PFSK-1 (cell line): ENCODE results near the gene GET4.

Source experiments
- FOXP2 ChIP-seq: optimal IDR thresholded peaks from 2 replicates; pipeline ENCODE3; 2011; ENCODE audit warnings: borderline replicate concordance, control low read depth, inconsistent platforms; ENCODE audit not compliant: insufficient read depth; ENCODE audit errors: extremely low read length, extremely low read depth
- POLR2AphosphoS5 ChIP-seq: IDR thresholded peaks from 2 replicates; pipeline ENCODE4 v1.6.1; 2012; ENCODE audit warnings: low read depth, mild to moderate bottlenecking, control low read depth, low read length, moderate library complexity
- SIN3A ChIP-seq: IDR thresholded peaks from 2 replicates; pipeline ENCODE4 v1.6.1; 2012; ENCODE audit warnings: mild to moderate bottlenecking, low read length, moderate library complexity, borderline replicate concordance; ENCODE audit not compliant: insufficient read depth
- TAF1 ChIP-seq: IDR thresholded peaks from 2 replicates; pipeline ENCODE4 v1.6.1; 2012; ENCODE audit warnings: low read length, control low read depth, borderline replicate concordance; ENCODE audit not compliant: insufficient read depth
- TF ChIP-seq, protein P1 (sequence below), 2 experiments: IDR thresholded peaks; 2 replicates each; pipeline versions ENCODE4 v1.6.1 to v1.8.0; 2011 to 2012; ENCODE audit warnings: low read depth in 2 of 2, low read length in 2 of 2, control low read depth in 1 of 2, inconsistent platforms in 1 of 2, mild to moderate bottlenecking in 1 of 2, moderate library complexity in 1 of 2; ENCODE audit not compliant: insufficient read depth in 1 of 2

Gene GET4

DNA sequence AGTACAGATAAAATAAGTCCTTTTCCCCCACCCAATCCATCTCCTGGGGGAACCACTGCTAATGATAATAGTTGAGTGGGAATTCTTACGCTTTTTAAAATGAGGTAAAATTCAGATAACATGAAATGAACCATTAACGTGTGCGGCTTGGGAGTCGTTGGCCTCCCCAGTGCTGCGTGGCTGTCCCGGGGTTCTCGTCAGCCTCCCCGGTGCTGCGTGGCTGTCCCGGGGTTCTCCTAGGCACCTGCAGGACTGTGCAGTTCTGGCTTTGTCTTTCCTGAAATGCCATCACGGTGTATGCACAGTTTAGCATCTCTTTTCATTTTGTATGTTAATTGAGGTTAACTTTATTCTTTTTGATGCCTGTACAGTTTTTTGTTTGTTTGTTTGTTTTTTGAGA lies 30.6 kb upstream of the GET4 start:
- TF ChIP-seq TAF1 (no peak), SIN3A (no peak), POLR2AphosphoS5 (no peak), FOXP2 (no peak)
- TF ChIP-seq, protein P1, sequence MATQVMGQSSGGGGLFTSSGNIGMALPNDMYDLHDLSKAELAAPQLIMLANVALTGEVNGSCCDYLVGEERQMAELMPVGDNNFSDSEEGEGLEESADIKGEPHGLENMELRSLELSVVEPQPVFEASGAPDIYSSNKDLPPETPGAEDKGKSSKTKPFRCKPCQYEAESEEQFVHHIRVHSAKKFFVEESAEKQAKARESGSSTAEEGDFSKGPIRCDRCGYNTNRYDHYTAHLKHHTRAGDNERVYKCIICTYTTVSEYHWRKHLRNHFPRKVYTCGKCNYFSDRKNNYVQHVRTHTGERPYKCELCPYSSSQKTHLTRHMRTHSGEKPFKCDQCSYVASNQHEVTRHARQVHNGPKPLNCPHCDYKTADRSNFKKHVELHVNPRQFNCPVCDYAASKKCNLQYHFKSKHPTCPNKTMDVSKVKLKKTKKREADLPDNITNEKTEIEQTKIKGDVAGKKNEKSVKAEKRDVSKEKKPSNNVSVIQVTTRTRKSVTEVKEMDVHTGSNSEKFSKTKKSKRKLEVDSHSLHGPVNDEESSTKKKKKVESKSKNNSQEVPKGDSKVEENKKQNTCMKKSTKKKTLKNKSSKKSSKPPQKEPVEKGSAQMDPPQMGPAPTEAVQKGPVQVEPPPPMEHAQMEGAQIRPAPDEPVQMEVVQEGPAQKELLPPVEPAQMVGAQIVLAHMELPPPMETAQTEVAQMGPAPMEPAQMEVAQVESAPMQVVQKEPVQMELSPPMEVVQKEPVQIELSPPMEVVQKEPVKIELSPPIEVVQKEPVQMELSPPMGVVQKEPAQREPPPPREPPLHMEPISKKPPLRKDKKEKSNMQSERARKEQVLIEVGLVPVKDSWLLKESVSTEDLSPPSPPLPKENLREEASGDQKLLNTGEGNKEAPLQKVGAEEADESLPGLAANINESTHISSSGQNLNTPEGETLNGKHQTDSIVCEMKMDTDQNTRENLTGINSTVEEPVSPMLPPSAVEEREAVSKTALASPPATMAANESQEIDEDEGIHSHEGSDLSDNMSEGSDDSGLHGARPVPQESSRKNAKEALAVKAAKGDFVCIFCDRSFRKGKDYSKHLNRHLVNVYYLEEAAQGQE (IDR thresholded peaks at IDR 0.05; ENCODE audit: insufficient read depth in 1 of 2, low read depth in 2 of 2, low read length in 2 of 2): no peak

DNA sequence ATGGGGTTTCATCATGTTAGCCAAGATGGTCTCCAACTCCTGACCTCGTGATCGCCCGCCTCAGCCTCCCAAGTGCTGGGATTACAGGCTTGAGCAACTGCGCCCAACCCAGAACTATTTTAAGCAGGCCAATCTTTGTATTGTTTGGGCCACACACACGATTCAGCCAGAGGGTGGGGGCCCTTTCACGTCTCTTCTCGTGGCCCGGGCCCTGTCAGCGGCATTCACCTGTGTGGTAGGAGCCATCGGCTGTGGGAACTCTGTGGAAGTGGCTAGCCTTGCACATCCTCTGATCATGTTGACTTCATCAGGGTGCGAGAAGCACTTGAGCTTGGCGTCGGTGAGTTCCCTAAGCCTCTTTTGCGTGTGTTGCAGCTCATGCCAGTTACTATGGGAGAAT lies 27.2 kb upstream of the GET4 start:
- no peak for TF ChIP-seq POLR2AphosphoS5
- TF ChIP-seq SIN3A: no peak
- no peak for TF ChIP-seq FOXP2
- TF ChIP-seq, protein P1 (IDR thresholded peaks at IDR 0.05; ENCODE audit: insufficient read depth in 1 of 2, low read depth in 2 of 2, low read length in 2 of 2): no peak
- TF ChIP-seq TAF1: no peak

DNA sequence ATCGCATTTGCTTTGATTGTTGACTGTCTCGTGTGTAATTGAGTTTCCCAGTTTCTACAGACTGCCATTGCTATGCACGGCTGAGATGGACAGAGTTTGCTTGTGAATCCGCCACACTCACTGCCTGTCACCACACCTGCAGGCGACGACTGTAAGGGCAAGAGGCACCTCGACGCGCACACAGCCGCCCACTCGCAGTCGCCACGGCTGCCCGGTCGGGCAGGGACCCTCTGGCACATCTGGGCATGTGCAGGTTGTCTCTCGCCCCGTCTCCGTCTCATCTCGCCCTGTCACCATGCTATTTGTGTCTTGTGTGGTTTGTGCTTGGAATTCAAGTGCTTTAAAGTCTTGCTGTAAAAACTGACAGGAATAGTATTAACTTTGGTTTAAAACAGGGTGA lies 26.6 kb upstream of the GET4 start:
- TF ChIP-seq TAF1 (no peak), FOXP2 (no peak), SIN3A (no peak), POLR2AphosphoS5 (no peak)
- TF ChIP-seq, protein P1 (IDR thresholded peaks at IDR 0.05; ENCODE audit: insufficient read depth in 1 of 2, low read depth in 2 of 2, low read length in 2 of 2): no peak

DNA sequence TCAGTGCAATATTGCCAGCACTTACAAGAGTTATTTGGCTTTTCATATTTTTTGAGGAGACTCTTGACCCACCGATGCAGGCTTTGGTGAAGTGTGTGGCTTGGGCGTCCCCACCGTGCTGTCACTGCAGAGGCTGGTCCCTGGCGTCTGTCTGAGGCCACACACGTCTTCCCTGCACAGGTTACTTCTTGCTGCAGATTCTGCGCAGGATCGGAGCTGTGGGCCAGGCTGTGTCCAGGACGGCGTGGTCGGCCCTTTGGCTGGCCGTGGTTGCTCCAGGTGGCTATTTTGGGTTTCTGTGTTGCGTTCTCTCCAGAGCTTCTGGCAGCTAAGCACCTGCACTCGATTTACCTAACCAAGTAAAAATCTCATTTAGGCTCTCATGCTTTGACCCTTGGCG lies 25.1 kb upstream of the GET4 start:
- no peak for TF ChIP-seq SIN3A
- TF ChIP-seq FOXP2: no peak
- no peak for TF ChIP-seq TAF1
- TF ChIP-seq, protein P1 (IDR thresholded peaks at IDR 0.05; ENCODE audit: insufficient read depth in 1 of 2, low read depth in 2 of 2, low read length in 2 of 2): no peak
- TF ChIP-seq POLR2AphosphoS5: no peak
